ENCODE results near the gene UTP15. TPM values are rescaled to one million over a fixed set of nuclear protein-coding genes. Genes with fewer than 3 reads are reported as not detected.

Gene UTP15
- total and polyA plus RNA-seq, 10 of the 15 experiments (the other 5 are each of a cell fraction or from before 2014, with no cell fraction given), result 22.5 to 39.4 (median 29.6) TPM

DNA sequence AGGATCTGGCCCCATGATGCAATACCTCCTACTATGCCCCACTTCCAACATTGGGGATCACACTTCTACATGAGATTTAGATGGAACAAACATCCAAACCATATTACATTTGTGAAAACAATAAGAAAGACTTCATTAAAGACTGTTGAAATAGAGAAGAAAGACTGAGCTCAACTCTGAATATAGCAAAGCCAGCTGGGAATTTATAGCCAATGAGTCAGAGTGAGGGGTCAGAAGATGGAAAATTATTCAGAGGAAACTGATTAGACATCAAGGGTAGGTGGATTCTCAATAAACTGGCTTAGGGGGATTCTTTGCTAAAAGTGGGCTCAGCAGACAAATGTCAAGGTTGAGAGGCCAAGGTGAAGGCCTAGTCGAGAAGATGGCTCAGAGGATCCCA, 41.7 kb upstream of the UTP15 start:
- no TSS peak for BruUV-seq (replicated peaks)
- WGBS (ENCODE audit: insufficient coverage, insufficient replicate concordance, low lambda C conversion rate, missing lambda C conversion rate), result 6% methylated on average over 1 of the region's 1 CpG
- Histone ChIP-seq H3K27ac (ENCODE audit: control insufficient read depth, insufficient read depth) (no peak overlapping the region), H3K79me2 (ENCODE audit: control insufficient read depth, insufficient read depth, low read length) (no peaks in the 10 kb centered on the region), H3K9me3 (replicated peaks; ENCODE audit: control insufficient read depth, insufficient read depth, low read length) (no peaks in the 10 kb centered on the region), H3K4me3 (no peak overlapping the region), H3K36me3 (ENCODE audit: control insufficient read depth in 2 of 2, insufficient read depth in 2 of 2, low read length in 1 of 2) (no peaks in the 10 kb centered on the region), H3K27me3 (replicated peaks in 1 of 2; ENCODE audit: control insufficient read depth in 2 of 2, insufficient read depth in 2 of 2, low read length in 1 of 2) (no peaks in the 10 kb centered on the region), H3K4me1 (ENCODE audit: control insufficient read depth, insufficient read depth, low read length) (no peaks in the 10 kb centered on the region), H4K20me1 (ENCODE audit: control insufficient read depth, insufficient read depth) (no peaks in the 10 kb centered on the region), H2AFZ (ENCODE audit: control insufficient read depth, low read depth, low read length) (no peak overlapping the region), H3K4me2 (ENCODE audit: control insufficient read depth, insufficient read depth) (no peak overlapping the region), H3K9ac (ENCODE audit: control insufficient read depth, insufficient read depth, low read length) (no peak overlapping the region)
- no peak for DNase-seq (ENCODE audit: low read depth, low spot score)
- RAD21 ChIA-PET (ENCODE audit: unreplicated experiment), result no interaction called here
- POLR2A ChIA-PET, result no interaction called here
- intact Hi-C loops (cut with micrococcal nuclease; ENCODE audit: unreplicated experiment) (no loop called here), in situ Hi-C loops (cut with MboI) (no loop called here)
- ATAC-seq, result no peak
- FAIRE-seq, result no peak
- CTCF ChIA-PET, result interaction anchor here (1.2 to 10.3 kb wide), 2 partner anchors 13 to 269 kb away, joined by 4 to 139 read pairs; no protein-coding TSS in a partner anchor
- no peak for TF ChIP-seq RFX5 (IDR thresholded peaks at IDR 0.05; ENCODE audit: low read depth, low read length)
- no peak for TF ChIP-seq ATF7 (IDR thresholded peaks at IDR 0.05; ENCODE audit: low read depth)
- TF ChIP-seq NR2C2 (IDR thresholded peaks at IDR 0.05; ENCODE audit: borderline replicate concordance, control insufficient read depth, insufficient read length, low read depth), result no peak
- TF ChIP-seq SUPT20H (IDR thresholded peaks at IDR 0.05; ENCODE audit: borderline replicate concordance, control insufficient read depth, low read depth, low read length), result no peak
- TF ChIP-seq SP1 (IDR thresholded peaks at IDR 0.05; ENCODE audit: low read depth, low read length), result no peak
- TF ChIP-seq IRF4 (IDR thresholded peaks at IDR 0.05; ENCODE audit: low read depth, low read length), result no peak
- TF ChIP-seq, protein P1, sequence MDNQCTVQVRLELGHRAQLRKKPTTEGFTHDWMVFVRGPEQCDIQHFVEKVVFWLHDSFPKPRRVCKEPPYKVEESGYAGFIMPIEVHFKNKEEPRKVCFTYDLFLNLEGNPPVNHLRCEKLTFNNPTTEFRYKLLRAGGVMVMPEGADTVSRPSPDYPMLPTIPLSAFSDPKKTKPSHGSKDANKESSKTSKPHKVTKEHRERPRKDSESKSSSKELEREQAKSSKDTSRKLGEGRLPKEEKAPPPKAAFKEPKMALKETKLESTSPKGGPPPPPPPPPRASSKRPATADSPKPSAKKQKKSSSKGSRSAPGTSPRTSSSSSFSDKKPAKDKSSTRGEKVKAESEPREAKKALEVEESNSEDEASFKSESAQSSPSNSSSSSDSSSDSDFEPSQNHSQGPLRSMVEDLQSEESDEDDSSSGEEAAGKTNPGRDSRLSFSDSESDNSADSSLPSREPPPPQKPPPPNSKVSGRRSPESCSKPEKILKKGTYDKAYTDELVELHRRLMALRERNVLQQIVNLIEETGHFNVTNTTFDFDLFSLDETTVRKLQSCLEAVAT (IDR thresholded peaks at IDR 0.05), result no peak
- no peak for TF ChIP-seq ZZZ3 (IDR thresholded peaks at IDR 0.05; ENCODE audit: control insufficient read depth, insufficient read length, low read depth)
- TF ChIP-seq, protein P2, sequence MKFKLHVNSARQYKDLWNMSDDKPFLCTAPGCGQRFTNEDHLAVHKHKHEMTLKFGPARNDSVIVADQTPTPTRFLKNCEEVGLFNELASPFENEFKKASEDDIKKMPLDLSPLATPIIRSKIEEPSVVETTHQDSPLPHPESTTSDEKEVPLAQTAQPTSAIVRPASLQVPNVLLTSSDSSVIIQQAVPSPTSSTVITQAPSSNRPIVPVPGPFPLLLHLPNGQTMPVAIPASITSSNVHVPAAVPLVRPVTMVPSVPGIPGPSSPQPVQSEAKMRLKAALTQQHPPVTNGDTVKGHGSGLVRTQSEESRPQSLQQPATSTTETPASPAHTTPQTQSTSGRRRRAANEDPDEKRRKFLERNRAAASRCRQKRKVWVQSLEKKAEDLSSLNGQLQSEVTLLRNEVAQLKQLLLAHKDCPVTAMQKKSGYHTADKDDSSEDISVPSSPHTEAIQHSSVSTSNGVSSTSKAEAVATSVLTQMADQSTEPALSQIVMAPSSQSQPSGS (IDR thresholded peaks at IDR 0.05; ENCODE audit: low read length), result no peak
- TF ChIP-seq, protein P3, sequence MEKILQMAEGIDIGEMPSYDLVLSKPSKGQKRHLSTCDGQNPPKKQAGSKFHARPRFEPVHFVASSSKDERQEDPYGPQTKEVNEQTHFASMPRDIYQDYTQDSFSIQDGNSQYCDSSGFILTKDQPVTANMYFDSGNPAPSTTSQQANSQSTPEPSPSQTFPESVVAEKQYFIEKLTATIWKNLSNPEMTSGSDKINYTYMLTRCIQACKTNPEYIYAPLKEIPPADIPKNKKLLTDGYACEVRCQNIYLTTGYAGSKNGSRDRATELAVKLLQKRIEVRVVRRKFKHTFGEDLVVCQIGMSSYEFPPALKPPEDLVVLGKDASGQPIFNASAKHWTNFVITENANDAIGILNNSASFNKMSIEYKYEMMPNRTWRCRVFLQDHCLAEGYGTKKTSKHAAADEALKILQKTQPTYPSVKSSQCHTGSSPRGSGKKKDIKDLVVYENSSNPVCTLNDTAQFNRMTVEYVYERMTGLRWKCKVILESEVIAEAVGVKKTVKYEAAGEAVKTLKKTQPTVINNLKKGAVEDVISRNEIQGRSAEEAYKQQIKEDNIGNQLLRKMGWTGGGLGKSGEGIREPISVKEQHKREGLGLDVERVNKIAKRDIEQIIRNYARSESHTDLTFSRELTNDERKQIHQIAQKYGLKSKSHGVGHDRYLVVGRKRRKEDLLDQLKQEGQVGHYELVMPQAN (conservative IDR thresholded peaks at IDR 0.05), result no peak
- TF ChIP-seq SIN3A (IDR thresholded peaks at IDR 0.05; ENCODE audit: low read depth, low read length), result no peak
- no peak for TF ChIP-seq NFYA (IDR thresholded peaks at IDR 0.05; ENCODE audit: borderline replicate concordance, low read depth, low read length)
- SMC1A ChIA-PET (ENCODE audit: uncharacterized antibody, unreplicated experiment), result interaction anchor here (0.9 to 1.4 kb wide), 3 partner anchors 9 to 269 kb away, joined by 3 read pairs; no protein-coding TSS in a partner anchor

Data from GM12878 (cell line).